HG02798 (cell line): ENCODE data around the gene ITGAV.

Experiments
- ATAC-seq: cut with Tn5 transposase; IDR thresholded peaks from one replicate; pipeline ENCODE4 v1.9.1; 2021; ENCODE audit warnings: mild to moderate bottlenecking; ENCODE audit not compliant: unreplicated experiment, poor library complexity

The ITGAV gene

DNA sequence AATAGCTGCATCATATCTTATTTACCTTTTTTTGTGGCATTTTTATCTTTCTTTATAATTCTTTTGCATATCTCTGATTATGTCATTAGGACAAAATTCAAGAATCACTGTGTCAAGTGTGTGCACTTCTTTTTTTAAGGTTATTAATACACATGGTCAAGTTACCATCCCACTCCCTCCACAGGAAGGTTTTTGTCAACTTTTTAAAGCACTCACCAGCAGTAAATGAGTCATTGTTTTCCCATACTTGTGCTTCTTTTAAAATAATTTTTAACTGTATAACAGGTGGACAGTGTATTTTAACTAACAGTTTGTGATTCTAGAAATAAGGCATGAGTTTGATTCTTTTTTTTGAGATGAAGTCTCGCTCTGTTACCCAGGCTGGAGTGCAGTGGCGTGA is 58.3 kb downstream of the ITGAV start:
- no peak for ATAC-seq

- no peak for ATAC-seq
These were observed 63.7 kb downstream of the ITGAV start for GRCh38 chr2:186653511-186653910.

GRCh38 chr2:186659383-186659782 is 69.5 kb downstream of the ITGAV start:
- no peak for ATAC-seq

GRCh38 chr2:186664385-186665043 is 74.7 kb downstream of the ITGAV start:
- ATAC-seq = no peak

- ATAC-seq = no peak
These were observed 79.3 kb downstream of the ITGAV start for GRCh38 chr2:186669146-186669545.

DNA sequence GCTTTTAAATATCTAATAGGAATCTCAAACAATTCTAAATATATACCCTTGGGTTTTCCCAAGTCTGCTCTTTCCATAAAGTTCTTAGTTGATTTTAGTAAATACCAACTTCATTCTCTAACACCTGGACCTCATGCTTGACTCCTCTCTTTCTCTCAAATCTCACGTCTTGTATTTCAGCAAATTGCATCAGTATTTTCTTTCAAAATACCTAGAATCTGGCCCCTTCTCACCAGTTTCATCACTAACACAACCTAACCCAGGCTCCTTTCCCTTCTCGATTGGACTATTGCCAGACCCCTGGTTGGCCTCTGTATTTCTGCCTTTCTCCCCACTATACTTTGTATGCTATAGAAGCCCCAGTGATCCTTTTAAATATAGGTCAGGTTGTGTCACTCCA is 81.0 kb downstream of the ITGAV start:
- ATAC-seq = no peak

DNA sequence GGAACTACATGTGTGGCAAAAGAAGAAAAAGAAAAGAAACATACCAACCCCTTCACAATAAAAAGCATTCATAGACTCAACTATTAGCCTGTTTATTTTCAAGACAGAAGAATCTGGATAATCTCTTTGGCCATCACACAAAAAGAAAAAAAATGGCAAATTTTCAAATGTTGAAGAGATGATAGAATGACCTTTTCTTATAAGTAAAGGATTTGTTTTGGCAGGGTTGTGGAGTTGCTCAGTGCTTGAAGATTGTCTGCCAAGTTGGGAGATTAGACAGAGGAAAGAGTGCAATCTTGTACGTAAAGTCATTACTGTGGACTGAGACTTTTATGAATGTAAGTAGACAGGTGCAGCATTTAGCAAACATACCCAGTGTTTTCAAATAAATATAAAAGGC is 85.5 kb downstream of the ITGAV start:
- ATAC-seq = no peak

- no peak for ATAC-seq
These were observed 93.5 kb downstream of the ITGAV start for GRCh38 chr2:186683341-186683740.

GRCh38 chr2:186687807-186688211 is 98.0 kb downstream of the ITGAV start:
- ATAC-seq = no peak

DNA sequence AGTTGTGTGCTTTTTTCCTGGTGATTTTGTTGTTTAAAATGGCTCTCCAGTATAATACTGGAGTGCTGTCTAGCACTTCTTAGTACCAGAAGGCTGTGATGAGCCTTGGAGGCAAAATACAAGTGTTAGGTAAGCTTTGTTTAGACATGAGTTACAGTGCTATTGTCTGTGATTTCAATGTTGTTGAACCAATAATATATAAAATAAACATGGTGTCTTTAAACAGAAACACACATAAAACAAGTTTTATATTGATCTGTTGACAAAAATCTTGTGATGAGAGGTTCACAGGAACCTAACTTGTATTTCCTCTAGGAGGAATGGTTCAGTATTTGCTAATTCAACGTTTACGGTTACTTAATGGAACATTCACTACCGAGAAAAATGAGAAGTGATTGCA is 99.0 kb downstream of the ITGAV start:
- ATAC-seq = no peak

DNA sequence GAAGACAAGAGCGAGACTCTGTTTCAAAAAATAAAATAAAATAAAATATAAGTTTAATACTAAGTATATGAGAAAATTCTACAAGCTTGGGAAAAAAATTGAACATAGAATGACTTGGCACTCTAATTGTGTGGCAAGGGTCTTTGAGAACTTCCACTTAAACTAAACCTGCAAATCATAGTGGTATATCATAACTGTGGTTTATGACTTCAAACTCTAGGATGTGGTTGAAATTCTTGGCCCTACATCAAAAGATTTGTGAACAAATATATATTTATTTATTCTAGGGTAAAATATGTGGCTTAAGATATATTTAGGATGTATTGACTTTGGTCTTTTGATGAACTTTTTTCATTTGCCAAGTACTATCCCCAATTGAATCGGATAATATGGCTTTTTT is 100.9 kb downstream of the ITGAV start:
- no peak for ATAC-seq

DNA sequence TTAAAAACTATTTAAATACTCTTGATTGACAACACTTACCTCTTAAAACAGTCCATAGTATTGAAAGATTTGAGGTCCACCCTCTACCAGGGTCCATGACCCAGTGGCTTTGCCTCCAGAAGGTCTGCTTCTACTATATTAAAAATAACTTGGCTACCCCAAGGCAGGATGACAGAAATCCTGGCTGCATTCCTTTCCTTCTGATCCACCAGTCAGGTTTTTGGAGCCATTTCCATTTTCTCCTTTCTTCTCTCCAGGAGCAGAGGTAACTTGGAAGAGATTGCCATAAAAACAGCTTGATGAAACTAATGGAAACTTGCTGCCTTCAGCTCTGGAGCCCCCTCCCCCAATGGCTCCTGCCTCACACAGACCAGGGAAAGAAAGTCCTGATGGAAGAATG is 101.4 kb downstream of the ITGAV start:
- no peak for ATAC-seq

- ATAC-seq = no peak
These were observed 102.0 kb downstream of the ITGAV start for GRCh38 chr2:186691900-186692299.

- no peak for ATAC-seq
These were observed 103.6 kb downstream of the ITGAV start for GRCh38 chr2:186693446-186693832.

- no peak for ATAC-seq
These were observed 105.4 kb downstream of the ITGAV start for GRCh38 chr2:186695081-186695756.

- no peak for ATAC-seq
These were observed 106.4 kb downstream of the ITGAV start for GRCh38 chr2:186696290-186696689.

- ATAC-seq = no peak
These were observed 106.9 kb downstream of the ITGAV start for GRCh38 chr2:186696804-186697203.

GRCh38 chr2:186697536-186697935 is 107.7 kb downstream of the ITGAV start:
- ATAC-seq = no peak

GRCh38 chr2:186699742-186700141 is 109.9 kb downstream of the ITGAV start:
- no peak for ATAC-seq

GRCh38 chr2:186702006-186702405 is 112.2 kb downstream of the ITGAV start:
- no peak for ATAC-seq

DNA sequence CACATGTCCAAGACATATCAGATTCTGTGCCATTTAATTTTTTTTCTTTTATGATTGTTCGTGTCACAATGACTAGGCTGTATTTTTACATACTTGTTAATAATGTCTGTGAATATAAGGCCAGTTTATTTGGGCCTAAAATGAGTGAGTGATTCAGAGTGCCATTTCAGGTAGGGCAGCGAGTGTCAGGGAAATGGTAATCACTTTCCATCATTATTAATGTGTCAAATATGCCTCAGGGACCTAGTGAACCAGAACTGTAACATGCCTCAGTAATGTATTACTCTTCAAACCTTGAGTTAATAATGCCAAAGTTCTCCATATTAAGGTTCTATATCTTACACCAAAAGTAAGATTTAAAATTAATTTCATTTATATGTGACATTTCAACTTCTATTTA is 112.6 kb downstream of the ITGAV start:
- no peak for ATAC-seq

GRCh38 chr2:186704897-186705296 is 115.0 kb downstream of the ITGAV start:
- no peak for ATAC-seq
